ENCODE measurements around the gene TAF7L. TPM values are rescaled to one million over a fixed set of nuclear protein-coding genes. Genes with fewer than 3 reads are reported as not detected.

TAF7L gene

DNA sequence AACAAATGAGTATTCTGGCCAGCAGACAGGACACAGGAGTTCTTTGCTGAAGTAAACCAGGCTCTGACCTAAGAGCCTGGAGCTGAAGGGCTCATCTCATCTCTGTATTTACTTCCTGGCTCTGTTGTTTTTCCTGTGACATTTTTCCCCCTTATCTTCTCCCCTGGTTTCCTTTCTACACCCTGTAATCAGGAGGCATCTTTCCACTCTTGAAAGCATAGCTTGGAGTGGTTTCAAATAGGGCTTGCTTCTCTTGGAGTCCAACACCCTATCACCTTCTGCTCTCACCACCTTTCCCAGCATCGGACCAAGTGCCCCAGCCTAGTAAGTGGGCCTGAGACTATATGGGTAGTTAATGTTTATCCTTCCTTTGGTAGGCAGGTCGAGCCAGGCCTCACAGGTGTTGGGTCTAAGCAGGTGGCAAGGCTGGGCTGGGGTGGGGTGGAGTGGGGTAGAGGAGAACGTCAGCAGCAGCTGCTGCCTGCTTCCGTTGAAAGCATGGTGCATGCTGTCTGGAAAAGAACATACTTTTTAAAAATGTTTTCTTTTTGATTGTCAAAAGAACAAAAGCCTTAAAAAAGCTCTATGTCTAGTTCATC is 70.4 kb downstream of the TAF7L start:
- H3K9ac ChIP-seq (ENCODE audit: low read depth, low read length): peak overlapping the region; percentile 59
- no peaks in the 10 kb centered on the region for H3K27me3 ChIP-seq (ENCODE audit: control insufficient read depth, insufficient read depth, low read length)
- H3K4me1 ChIP-seq (ENCODE audit: control insufficient read depth, insufficient read depth, low read length): peaks cover 16% of the 10 kb centered on the region
- no peaks in the 10 kb centered on the region for H3K36me3 ChIP-seq (ENCODE audit: insufficient read depth, low read length)
- peak overlapping the region; percentile 43 for H3K4me3 ChIP-seq (ENCODE audit: low read length)
- peak overlapping the region; percentile 69 for H3K4me2 ChIP-seq (ENCODE audit: low read length)
- H3K9me3 ChIP-seq (replicated peaks; ENCODE audit: low read length): no peaks in the 10 kb centered on the region

GRCh38 chrX:101219864-101220346 is 71.2 kb downstream of the TAF7L start:
- Histone ChIP-seq H3K9me3 (replicated peaks; ENCODE audit: low read length) (no peaks in the 10 kb centered on the region), H3K36me3 (ENCODE audit: insufficient read depth, low read length) (no peaks in the 10 kb centered on the region), H3K27me3 (ENCODE audit: control insufficient read depth, insufficient read depth, low read length) (no peaks in the 10 kb centered on the region), H3K4me3 (ENCODE audit: low read length) (peak overlapping the region; percentile 43), H3K4me2 (ENCODE audit: low read length) (peak overlapping the region; percentile 69), H3K4me1 (ENCODE audit: control insufficient read depth, insufficient read depth, low read length) (peaks cover 16% of the 10 kb centered on the region), H3K9ac (ENCODE audit: low read depth, low read length) (peak overlapping the region; percentile 59)

DNA sequence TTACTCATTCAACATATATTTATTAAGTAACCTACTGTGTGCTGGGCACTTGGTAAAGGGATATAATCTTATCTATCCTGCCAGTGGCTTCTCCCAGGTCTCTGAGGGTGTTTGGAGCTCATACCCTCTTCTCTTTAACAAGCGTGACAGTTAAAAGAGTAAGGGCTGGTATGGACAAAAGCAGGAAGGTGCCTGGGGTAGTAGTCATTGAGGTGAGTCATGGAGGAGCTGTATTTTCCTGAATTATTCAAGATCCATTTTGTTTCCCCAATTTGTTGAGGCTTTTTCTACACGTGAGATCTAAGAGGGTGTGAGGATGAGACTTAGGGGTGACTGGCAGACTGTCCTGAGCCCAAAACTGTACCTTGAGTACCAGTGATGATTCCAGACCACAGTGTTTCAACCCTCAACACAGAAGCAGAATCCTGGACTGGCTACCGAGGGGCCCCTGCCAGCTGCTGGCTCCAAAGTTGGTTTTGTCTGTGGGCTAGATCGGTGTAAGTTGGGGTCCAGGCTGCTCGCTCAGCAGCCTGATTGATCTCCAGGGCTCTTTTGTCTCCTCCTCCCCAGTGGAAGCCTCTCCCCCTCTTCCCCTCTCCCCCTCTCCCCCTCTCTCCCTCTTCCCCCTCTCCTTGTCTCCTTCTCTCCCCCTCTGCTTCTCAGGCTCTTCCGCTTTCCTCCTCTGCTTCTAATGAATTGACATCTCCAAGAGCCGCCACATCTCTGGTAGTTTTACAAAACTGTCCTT is 71.8 kb downstream of the TAF7L start, which contains the start of gene DRP2:
Gene DRP2, plus strand, starts transcription at position 671 of the 748 bp plus-strand sequence. CDS start 11,862 bp downstream, outside the sequence.
- H3K4me1 ChIP-seq (ENCODE audit: control insufficient read depth, insufficient read depth, low read length): peaks cover 16% of the 10 kb centered on the region

More for the DNA sequence above, 71.8 kb downstream of the TAF7L start, which contains the start of gene DRP2:
- H3K4me2 ChIP-seq (ENCODE audit: low read length): peak within 1 kb of the TSS; percentile 69
- no peaks in the 10 kb centered on the region for H3K27me3 ChIP-seq (ENCODE audit: control insufficient read depth, insufficient read depth, low read length)
- H3K9me3 ChIP-seq (replicated peaks; ENCODE audit: low read length): no peaks in the 10 kb centered on the region
- H3K4me3 ChIP-seq (ENCODE audit: low read length): peak within 1 kb of the TSS; percentile 43
- no peaks in the 10 kb centered on the region for H3K36me3 ChIP-seq (ENCODE audit: insufficient read depth, low read length)
- H3K9ac ChIP-seq (ENCODE audit: low read depth, low read length): peak within 1 kb of the TSS; percentile 59

Small RNA genes within 50 kb of the gene (small RNA-seq; reads per million reads assigned to genes)
- not detected for gene RNU6-934P

Measured in skeletal muscle satellite cell (primary cell).